SK-N-SH (cell line): Measurements from ENCODE around the gene STYK1. TPM values are rescaled to one million over a fixed set of nuclear protein-coding genes. Genes with fewer than 3 reads are reported as not detected.

Source experiments
- CTCF ChIA-PET: fragments of 300-600, 350-600 bp; formaldehyde crosslinking; extraction: SDS; loops from one replicate; lab custom pipeline; 2021; lab: Yijun Ruan, JAX
- POLR2A ChIA-PET: fragments of 350-600 bp; sonication (Branson Sonifier 250); formaldehyde crosslinking; extraction: SDS; loops from one replicate; lab custom pipeline; 2020; ENCODE audit warnings: antibody characterized with exemption, inconsistent platforms; lab: Yijun Ruan, JAX
- DNase-seq: peaks from one replicate; pipeline ENCODE4 v3.0.0; 2012
- H2AFZ ChIP-seq: fragments of 200-600 bp; sonication (generic); 2 replicates; pipeline ENCODE4 v1.8.1; 2016; ENCODE audit warnings: antibody characterized with exemption, mild to moderate bottlenecking, low read depth
- H3F3A ChIP-seq: fragments of 200-600 bp; sonication (generic); replicated peaks from 2 replicates; pipeline ENCODE3; 2016; ENCODE audit warnings: antibody characterized with exemption, mild to moderate bottlenecking; ENCODE audit not compliant: insufficient read depth
- H3K27ac ChIP-seq, 2 experiments: fragments of 200-500 bp in 1 of 2; fragments of 200-600 bp in 1 of 2; sonication (Bioruptor generic) in 1 of 2; sonication (generic), shearing (Covaris generic) in 1 of 2; 2 replicates each; pipeline versions ENCODE4 v1.5.1 to v1.6.1; 2014 to 2016; ENCODE audit warnings: low read depth in 2 of 2, inconsistent platforms in 1 of 2, low read length in 1 of 2, mild to moderate bottlenecking in 1 of 2, mixed read lengths in 1 of 2
- H3K27me3 ChIP-seq: fragments of 200-600 bp; sonication (generic), shearing (Covaris generic); 2 replicates; pipeline ENCODE4 v1.6.1; 2016; ENCODE audit warnings: mixed run types; ENCODE audit not compliant: insufficient read depth
- H3K36me3 ChIP-seq, 2 experiments: fragments of 200-500 bp in 1 of 2; fragments of 200-600 bp in 1 of 2; sonication (Bioruptor generic) in 1 of 2; sonication (generic) in 1 of 2; replicated peaks in 1 of 2; 2 replicates each; pipeline versions ENCODE3 to v1.5.1; 2014 to 2016; ENCODE audit warnings: low read length in 1 of 2, mild to moderate bottlenecking in 1 of 2; ENCODE audit not compliant: insufficient read depth in 2 of 2, control insufficient read depth in 1 of 2
- H3K4me1 ChIP-seq, 2 experiments: fragments of 200-500 bp in 1 of 2; fragments of 200-600 bp in 1 of 2; sonication (Bioruptor generic) in 1 of 2; sonication (generic), shearing (Covaris generic) in 1 of 2; 2 replicates each; pipeline versions ENCODE4 v1.5.1 to v1.6.1; 2014 to 2016; ENCODE audit warnings: low read depth in 1 of 2, low read length in 1 of 2, mixed run types in 1 of 2; ENCODE audit not compliant: insufficient read depth in 2 of 2, control insufficient read depth in 1 of 2
- H3K4me2 ChIP-seq: fragments of 200-600 bp; sonication (generic), shearing (Covaris generic); 2 replicates; pipeline ENCODE4 v1.6.1; 2017; ENCODE audit warnings: mixed run types
- H3K4me3 ChIP-seq, 2 experiments: fragments of 200-500 bp in 1 of 2; fragments of 200-600 bp in 1 of 2; sonication (Bioruptor generic) in 1 of 2; sonication (generic), shearing (Covaris generic) in 1 of 2; 2 replicates each; pipeline versions ENCODE4 v1.5.1 to v1.8.1; 2014 to 2016; ENCODE audit warnings: low read depth in 2 of 2, inconsistent platforms in 1 of 2, low read length in 1 of 2, mild to moderate bottlenecking in 1 of 2, mixed read lengths in 1 of 2, moderate library complexity in 1 of 2
- H3K79me2 ChIP-seq: fragments of 200-600 bp; sonication (generic); 2 replicates; pipeline ENCODE4 v1.8.1; 2017; ENCODE audit warnings: mild to moderate bottlenecking; ENCODE audit not compliant: insufficient read depth
- H3K9ac ChIP-seq: fragments of 200-600 bp; sonication (generic); 2 replicates; pipeline ENCODE4 v1.6.1; 2017; ENCODE audit warnings: mixed run types
- H3K9me2 ChIP-seq: fragments of 200-600 bp; sonication (generic); 2 replicates; pipeline ENCODE4 v1.6.1; 2017; ENCODE audit warnings: mixed run types
- H3K9me3 ChIP-seq: fragments of 200-600 bp; sonication (generic); 2 replicates; pipeline ENCODE4 v1.6.1; 2017; ENCODE audit warnings: mixed run types, mild to moderate bottlenecking, moderate library complexity
- H4K20me1 ChIP-seq: fragments of 200-600 bp; sonication (generic); 2 replicates; pipeline ENCODE4 v1.6.1; 2017; ENCODE audit warnings: mild to moderate bottlenecking, mixed run types; ENCODE audit not compliant: insufficient read depth
- CHD2 ChIP-seq: fragments of 150-350 bp; IDR thresholded peaks from 2 replicates; pipeline ENCODE4 v1.6.1; 2018; ENCODE audit warnings: low read length; ENCODE audit not compliant: partially characterized antibody
- CTCF ChIP-seq: fragments of 200-600 bp; sonication (generic); IDR thresholded peaks from 2 replicates; pipeline ENCODE4 v1.6.1; 2017; ENCODE audit warnings: antibody characterized with exemption, mild to moderate bottlenecking, moderate library complexity
- EP300 ChIP-seq, 2 experiments: IDR thresholded peaks; 2 replicates each; pipeline versions ENCODE4 v1.4.0 to v1.6.1; 2012; ENCODE audit warnings: borderline replicate concordance in 1 of 2, low read depth in 1 of 2, low read length in 1 of 2
- EZH2phosphoT487 ChIP-seq: fragments of 200-600 bp; sonication (generic); IDR thresholded peaks from 2 replicates; pipeline ENCODE4 v1.6.1; 2017; ENCODE audit warnings: low read depth, mixed run types, mild to moderate bottlenecking, antibody characterized with exemption, moderate library complexity, borderline replicate concordance
- FOXJ3 ChIP-seq: sonication (generic); formaldehyde crosslinking; IDR thresholded peaks from 2 replicates; pipeline ENCODE4 v1.5.1; 2020; ENCODE audit warnings: mild to moderate bottlenecking, missing genetic modification reagents
- NFIC ChIP-seq: IDR thresholded peaks from 2 replicates; pipeline ENCODE4 v1.4.0; 2012; ENCODE audit warnings: borderline replicate concordance
- REST ChIP-seq: IDR thresholded peaks from 2 replicates; pipeline ENCODE4 v1.6.1; 2012; ENCODE audit warnings: mild to moderate bottlenecking, low read depth, low read length, moderate library complexity
- RFX5 ChIP-seq: IDR thresholded peaks from 2 replicates; pipeline ENCODE4 v1.6.1; 2012; ENCODE audit warnings: mild to moderate bottlenecking, improper control_type of control experiment, low read length
- RXRA ChIP-seq: IDR thresholded peaks from 2 replicates; pipeline ENCODE4 v1.4.0; 2012; ENCODE audit warnings: low read depth, mild to moderate bottlenecking, borderline replicate concordance
- SIN3A ChIP-seq: IDR thresholded peaks from 2 replicates; pipeline ENCODE4 v1.6.1; 2012; ENCODE audit warnings: low read depth, mild to moderate bottlenecking, low read length, moderate library complexity, borderline replicate concordance
- TEAD4 ChIP-seq: IDR thresholded peaks from 2 replicates; pipeline ENCODE4 v1.4.0; 2012; ENCODE audit warnings: mild to moderate bottlenecking, borderline replicate concordance; ENCODE audit not compliant: insufficient read depth
- ZBTB33 ChIP-seq: IDR thresholded peaks from 2 replicates; pipeline ENCODE4 v1.4.0; 2012; ENCODE audit warnings: low read depth, borderline replicate concordance
- WGBS: methylation state at CpG from one replicate; pipeline ENCODE4 v1.1.6; 2017; ENCODE audit warnings: low lambda C conversion rate; 5-methylcytosine and 5-hydroxymethylcytosine counted together
- polyA plus RNA-seq, 3 experiments: library from polyadenylated mRNA; depleted of rRNA; stranded (reverse); fragments of >200 nt; gene quantifications; 2 replicates each; pipeline ENCODE4 v1.2.3, GENCODE V29; 2012

STYK1 gene
- polyA plus RNA-seq, 1 of the 3 experiments (the other 2 are of a cell fraction) = not detected

GRCh38 chr12:10610188-10610587 lies 63.7 kb downstream of the STYK1 start (continued):
- no peak for TF ChIP-seq ZBTB33
- no peak for TF ChIP-seq EP300 (IDR thresholded peaks at IDR 0.05; ENCODE audit: borderline replicate concordance in 1 of 2, low read depth in 1 of 2, low read length in 1 of 2)
- no peak for TF ChIP-seq RXRA
- TF ChIP-seq RFX5 = no peak
- TF ChIP-seq EZH2phosphoT487 = no peak
- TF ChIP-seq SIN3A = no peak
- TF ChIP-seq NFIC = no peak
- TF ChIP-seq CHD2 = no peak
- TF ChIP-seq FOXJ3 = no peak

GRCh38 chr12:10607885-10608458 lies 65.9 kb downstream of the STYK1 start:
- no peak overlapping the region for H3K4me3 ChIP-seq
- no peak overlapping the region for H3K4me2 ChIP-seq
- H3K4me1 ChIP-seq = peaks cover 6 to 10% of the 10 kb centered on the region in 2 experiments; a peak in 3 of 4 replicates
- H3F3A ChIP-seq = peaks cover 3% of the 10 kb centered on the region
- DNase-seq = peak; percentile 14
- no peaks in the 10 kb centered on the region for H3K9me2 ChIP-seq
- H3K9ac ChIP-seq = no peak overlapping the region
- H3K27ac ChIP-seq = no peak overlapping the region
- H3K36me3 ChIP-seq = peaks cover 62% of the 10 kb centered on the region in 2 experiments
- no peaks in the 10 kb centered on the region for H3K27me3 ChIP-seq
- H2AFZ ChIP-seq = no peak overlapping the region
- CTCF ChIA-PET = interaction anchor here (0.9 to 1.1 kb wide), 3 partner anchors 13 to 45 kb away, joined by 3 to 4 read pairs (median 3); no protein-coding TSS in a partner anchor
- H3K79me2 ChIP-seq = peaks cover 23% of the 10 kb centered on the region
- H4K20me1 ChIP-seq = no peaks in the 10 kb centered on the region
- 97% methylated on average over 3 of the region's 3 CpGs for WGBS
- POLR2A ChIA-PET = no interaction called here
- TF ChIP-seq SIN3A (no peak), EP300 (IDR thresholded peaks at IDR 0.05; ENCODE audit: borderline replicate concordance in 1 of 2, low read depth in 1 of 2, low read length in 1 of 2) (no peak), REST (no peak), TEAD4 (no peak), ZBTB33 (no peak), CTCF (peak; percentile 55)
- no peaks in the 10 kb centered on the region for H3K9me3 ChIP-seq
